Measurements from ENCODE around the gene FGG. TPM values are rescaled to one million over a fixed set of nuclear protein-coding genes. Genes with fewer than 3 reads are reported as not detected.

Gene FGG
- polyA plus RNA-seq, 3 donors, result not detected

DNA sequence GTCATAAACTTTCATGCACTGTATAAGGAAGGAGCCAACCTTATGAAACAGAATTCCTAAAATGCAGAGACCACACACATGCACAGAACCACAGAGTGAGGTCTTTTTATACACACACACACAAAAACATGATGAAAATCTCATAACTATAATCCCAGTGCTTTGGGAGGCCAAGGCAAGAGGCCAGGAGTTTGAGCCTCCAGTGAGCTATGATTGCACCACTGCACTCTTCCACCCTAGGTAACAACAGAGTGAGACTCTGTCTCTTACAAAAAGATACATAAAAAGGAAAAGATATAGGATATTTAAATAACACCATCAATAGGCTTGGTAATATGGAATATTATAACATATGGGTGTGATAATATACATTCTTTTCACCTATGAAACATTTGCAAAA, 32.5 kb downstream of the FGG start:
- Histone ChIP-seq H3K36me3 (replicated peaks in 1 of 2; ENCODE audit: control insufficient read depth in 1 of 2, insufficient read depth in 2 of 2, low read length in 2 of 2) (no peaks in the 10 kb centered on the region), H3K27me3 (ENCODE audit: control insufficient read depth in 2 of 2, insufficient read depth in 2 of 2, low read length in 2 of 2) (no peaks in the 10 kb centered on the region), H3K4me2 (replicated peaks; ENCODE audit: extremely low read depth, low read length, poor library complexity, severe bottlenecking) (no peak overlapping the region), H3K4me1 (ENCODE audit: control insufficient read depth in 1 of 2, insufficient read depth in 2 of 2, low read length in 2 of 2) (no peaks in the 10 kb centered on the region), H3K27ac (ENCODE audit: low read depth in 1 of 2, low read length in 2 of 2) (no peak overlapping the region), H4K20me1 (ENCODE audit: insufficient read depth, low read length) (no peaks in the 10 kb centered on the region), H3K79me2 (ENCODE audit: insufficient read depth, low read length) (no peaks in the 10 kb centered on the region), H3K9me3 (replicated peaks in 1 of 2; ENCODE audit: control insufficient read depth in 1 of 2, insufficient read depth in 1 of 2, low read length in 2 of 2) (no peaks in the 10 kb centered on the region), H3K9ac (ENCODE audit: insufficient read depth, low read length, poor library complexity, severe bottlenecking) (no peak overlapping the region), H2AFZ (ENCODE audit: insufficient read depth, low read depth, low read length, poor library complexity, severe bottlenecking) (no peak overlapping the region), H3K4me3 (replicated peaks in 1 of 3; ENCODE audit: low read depth in 2 of 3, low read length in 3 of 3) (no peak overlapping the region)
- Mint-ChIP-seq H3K4me3 (no peak overlapping the region), H3K27me3 (ENCODE audit: low read depth in 3 of 3) (peaks cover 0 to 4% (median 2%) of the 10 kb centered on the region in 3 donors), H3K36me3 (no peaks in the 10 kb centered on the region), H3K9me3 (no peaks in the 10 kb centered on the region), H3K4me1 (no peaks in the 10 kb centered on the region), H3K27ac (no peak overlapping the region)
- intact Hi-C loops (cut with micrococcal nuclease), result no loop called here
- TF ChIP-seq, protein P1, sequence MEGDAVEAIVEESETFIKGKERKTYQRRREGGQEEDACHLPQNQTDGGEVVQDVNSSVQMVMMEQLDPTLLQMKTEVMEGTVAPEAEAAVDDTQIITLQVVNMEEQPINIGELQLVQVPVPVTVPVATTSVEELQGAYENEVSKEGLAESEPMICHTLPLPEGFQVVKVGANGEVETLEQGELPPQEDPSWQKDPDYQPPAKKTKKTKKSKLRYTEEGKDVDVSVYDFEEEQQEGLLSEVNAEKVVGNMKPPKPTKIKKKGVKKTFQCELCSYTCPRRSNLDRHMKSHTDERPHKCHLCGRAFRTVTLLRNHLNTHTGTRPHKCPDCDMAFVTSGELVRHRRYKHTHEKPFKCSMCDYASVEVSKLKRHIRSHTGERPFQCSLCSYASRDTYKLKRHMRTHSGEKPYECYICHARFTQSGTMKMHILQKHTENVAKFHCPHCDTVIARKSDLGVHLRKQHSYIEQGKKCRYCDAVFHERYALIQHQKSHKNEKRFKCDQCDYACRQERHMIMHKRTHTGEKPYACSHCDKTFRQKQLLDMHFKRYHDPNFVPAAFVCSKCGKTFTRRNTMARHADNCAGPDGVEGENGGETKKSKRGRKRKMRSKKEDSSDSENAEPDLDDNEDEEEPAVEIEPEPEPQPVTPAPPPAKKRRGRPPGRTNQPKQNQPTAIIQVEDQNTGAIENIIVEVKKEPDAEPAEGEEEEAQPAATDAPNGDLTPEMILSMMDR (IDR thresholded peaks at IDR 0.05), result no peak
- DNase-seq, result no peak

DNA sequence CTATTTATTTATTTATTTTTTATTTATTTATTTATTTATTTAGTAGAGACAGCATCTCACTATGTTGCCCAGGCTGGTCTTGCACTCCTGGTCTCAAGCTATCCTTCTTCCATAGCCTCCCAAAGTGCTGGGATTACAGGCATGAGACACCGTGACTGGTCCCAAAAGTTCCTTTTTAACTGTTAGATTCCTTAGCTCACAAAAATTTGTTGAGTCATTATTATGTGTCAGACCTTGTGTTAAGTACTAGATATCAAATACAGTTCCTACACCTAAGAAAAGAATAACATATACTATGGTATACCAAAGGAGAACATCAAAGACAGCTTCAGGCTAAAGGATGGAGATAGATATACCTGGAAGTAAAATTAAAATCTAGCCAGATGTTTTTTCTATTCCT, 33.5 kb downstream of the FGG start:
- no peak overlapping the region for H2AFZ ChIP-seq (ENCODE audit: insufficient read depth, low read depth, low read length, poor library complexity, severe bottlenecking)
- no peaks in the 10 kb centered on the region for H3K36me3 Mint-ChIP-seq
- H3K27me3 ChIP-seq (ENCODE audit: control insufficient read depth in 2 of 2, insufficient read depth in 2 of 2, low read length in 2 of 2), result no peaks in the 10 kb centered on the region
- H3K79me2 ChIP-seq (ENCODE audit: insufficient read depth, low read length), result no peaks in the 10 kb centered on the region
- intact Hi-C loops (cut with micrococcal nuclease), result no loop called here
- H3K4me3 ChIP-seq (replicated peaks in 1 of 3; ENCODE audit: low read depth in 2 of 3, low read length in 3 of 3), result no peak overlapping the region
- H3K27ac ChIP-seq (ENCODE audit: low read depth in 1 of 2, low read length in 2 of 2), result no peak overlapping the region
- peaks cover 0 to 4% (median 2%) of the 10 kb centered on the region in 3 donors for H3K27me3 Mint-ChIP-seq (ENCODE audit: low read depth in 3 of 3)
- no peaks in the 10 kb centered on the region for H3K36me3 ChIP-seq (replicated peaks in 1 of 2; ENCODE audit: control insufficient read depth in 1 of 2, insufficient read depth in 2 of 2, low read length in 2 of 2)
- TF ChIP-seq, protein P1 (IDR thresholded peaks at IDR 0.05), result no peak
- H3K4me1 ChIP-seq (ENCODE audit: control insufficient read depth in 1 of 2, insufficient read depth in 2 of 2, low read length in 2 of 2), result no peaks in the 10 kb centered on the region
- no peak for DNase-seq
- no peak overlapping the region for H3K9ac ChIP-seq (ENCODE audit: insufficient read depth, low read length, poor library complexity, severe bottlenecking)
- H3K4me2 ChIP-seq (replicated peaks; ENCODE audit: extremely low read depth, low read length, poor library complexity, severe bottlenecking), result no peak overlapping the region
- H3K27ac Mint-ChIP-seq, result no peak overlapping the region
- no peaks in the 10 kb centered on the region for H3K9me3 Mint-ChIP-seq
- H3K9me3 ChIP-seq (replicated peaks in 1 of 2; ENCODE audit: control insufficient read depth in 1 of 2, insufficient read depth in 1 of 2, low read length in 2 of 2), result no peaks in the 10 kb centered on the region
- no peaks in the 10 kb centered on the region for H4K20me1 ChIP-seq (ENCODE audit: insufficient read depth, low read length)
- WGBS (ENCODE audit: insufficient coverage), result no CpG with 5 or more reads among the region's 1 CpG
- H3K4me1 Mint-ChIP-seq, result no peaks in the 10 kb centered on the region
- H3K4me3 Mint-ChIP-seq, result no peak overlapping the region
